IMR-90 (cell line): ENCODE results near the gene PRR36. TPM values are rescaled to one million over a fixed set of nuclear protein-coding genes. Genes with fewer than 3 reads are reported as not detected.

ENCODE experiments used
- ATAC-seq: fragments of 200-7000 bp; cut with Tn5 transposase; 2 replicates; pipeline ENCODE4 v1.9.1; 2020; ENCODE audit warnings: low read depth, mild to moderate bottlenecking, moderate library complexity
- BruUV-seq: library from RNA; stranded (reverse); fragments of 400-500 nt; replicated peaks from 2 replicates; lab custom pipeline; 2021; lab: Mats Ljungman, UMichigan
- CTCF ChIA-PET: fragments of 300-600 bp; formaldehyde crosslinking; extraction: SDS; loops from one replicate; lab custom pipeline; 2021; ENCODE audit warnings: antibody characterized with exemption; lab: Yijun Ruan, JAX
- POLR2A ChIA-PET: fragments of 300-600 bp; sonication (Branson Sonifier 250); formaldehyde crosslinking; loops from one replicate; lab custom pipeline; 2022; ENCODE audit warnings: antibody characterized with exemption; ENCODE audit not compliant: unreplicated experiment; lab: Charles Lee
- DNase-seq: peaks from one replicate; pipeline ENCODE4 v3.0.0; 2013
- H2AFZ ChIP-seq: replicated peaks from 2 replicates; pipeline ENCODE3; 2013; ENCODE audit warnings: low read length, mild to moderate bottlenecking; ENCODE audit not compliant: poor library complexity
- H2AK5ac ChIP-seq: 2 replicates; pipeline ENCODE4 v1.6.1; 2013; ENCODE audit warnings: low read depth, low read length, inconsistent platforms
- H2AK9ac ChIP-seq: replicated peaks from 2 replicates; pipeline ENCODE3; 2013; ENCODE audit warnings: mild to moderate bottlenecking, low read depth, low read length, moderate library complexity; ENCODE audit not compliant: poor library complexity
- H2BK120ac ChIP-seq: 2 replicates; pipeline ENCODE4 v1.6.1; 2013; ENCODE audit warnings: low read depth, low read length, inconsistent platforms
- H2BK15ac ChIP-seq: 3 replicates; pipeline ENCODE4 v1.6.1; 2013; ENCODE audit warnings: low read depth, low read length, inconsistent platforms
- H2BK20ac ChIP-seq: 2 replicates; pipeline ENCODE4 v1.6.1; 2013; ENCODE audit warnings: low read depth, mild to moderate bottlenecking, inconsistent platforms, low read length, moderate library complexity
- H2BK5ac ChIP-seq: 2 replicates; pipeline ENCODE4 v1.6.1; 2013; ENCODE audit warnings: mild to moderate bottlenecking, low read depth, low read length, inconsistent platforms; ENCODE audit not compliant: poor library complexity, severe bottlenecking
- H3K14ac ChIP-seq: replicated peaks from 2 replicates; pipeline ENCODE4 v1.6.1; 2013; ENCODE audit warnings: low read depth, low read length, inconsistent platforms
- H3K18ac ChIP-seq: 2 replicates; pipeline ENCODE4 v1.6.1; 2013; ENCODE audit warnings: low read depth, low read length, control low read depth
- H3K23ac ChIP-seq: 2 replicates; pipeline ENCODE4 v1.6.1; 2013; ENCODE audit warnings: low read depth, low read length, inconsistent platforms
- H3K27ac ChIP-seq: 2 replicates; pipeline ENCODE4 v1.5.1; 2013; ENCODE audit warnings: mild to moderate bottlenecking, control low read depth, low read length; ENCODE audit not compliant: insufficient read depth
- H3K27me3 ChIP-seq: 2 replicates; pipeline ENCODE4 v1.6.1; 2013; ENCODE audit warnings: low read length; ENCODE audit not compliant: control insufficient read depth, insufficient read depth
- H3K36me3 ChIP-seq: 2 replicates; pipeline ENCODE4 v1.6.1; 2013; ENCODE audit warnings: low read length, mixed read lengths; ENCODE audit not compliant: control insufficient read depth, insufficient read depth
- H3K4ac ChIP-seq: 2 replicates; pipeline ENCODE4 v1.6.1; 2013; ENCODE audit warnings: low read depth, low read length, inconsistent platforms
- H3K4me1 ChIP-seq: 2 replicates; pipeline ENCODE4 v1.6.1; 2013; ENCODE audit warnings: low read length, mixed read lengths; ENCODE audit not compliant: control insufficient read depth, insufficient read depth
- H3K4me2 ChIP-seq: 2 replicates; pipeline ENCODE4 v1.6.1; 2013; ENCODE audit warnings: low read depth, mild to moderate bottlenecking, control low read depth, low read length, moderate library complexity
- H3K4me3 ChIP-seq: 2 replicates; pipeline ENCODE4 v1.5.1; 2013; ENCODE audit warnings: low read depth, mild to moderate bottlenecking, control low read depth, low read length, moderate library complexity; ENCODE audit not compliant: insufficient read depth
- H3K56ac ChIP-seq: 2 replicates; pipeline ENCODE4 v1.6.1; 2013; ENCODE audit warnings: low read length, inconsistent platforms; ENCODE audit not compliant: insufficient read depth; ENCODE audit errors: extremely low read depth
- H3K79me1 ChIP-seq, 2 experiments: 2 replicates each; pipeline ENCODE4 v1.6.1; 2013; ENCODE audit warnings: low read length in 2 of 2, inconsistent platforms in 1 of 2, low read depth in 1 of 2
- H3K9ac ChIP-seq: 2 replicates; pipeline ENCODE4 v1.6.1; 2013; ENCODE audit warnings: low read depth, low read length, control low read depth
- H3K9me1 ChIP-seq: 2 replicates; pipeline ENCODE4 v1.6.1; 2013; ENCODE audit warnings: low read length, inconsistent platforms; ENCODE audit not compliant: insufficient read depth
- H3K9me3 ChIP-seq: 2 replicates; pipeline ENCODE4 v1.6.1; 2013; ENCODE audit warnings: low read length; ENCODE audit not compliant: control insufficient read depth, insufficient read depth
- H4K20me1 ChIP-seq: 2 replicates; pipeline ENCODE4 v1.6.1; 2013; ENCODE audit warnings: low read length, inconsistent platforms; ENCODE audit not compliant: insufficient read depth
- H4K5ac ChIP-seq: 2 replicates; pipeline ENCODE4 v1.6.1; 2013; ENCODE audit warnings: mild to moderate bottlenecking, low read depth, low read length, control low read depth
- H4K8ac ChIP-seq, 2 experiments: 2 replicates each; pipeline ENCODE4 v1.6.1; 2013; ENCODE audit warnings: low read depth in 2 of 2, low read length in 2 of 2, control low read depth in 1 of 2, inconsistent platforms in 1 of 2
- H4K91ac ChIP-seq: 2 replicates; pipeline ENCODE4 v1.6.1; 2013; ENCODE audit warnings: low read depth, low read length, inconsistent platforms; ENCODE audit not compliant: insufficient read depth
- BHLHE40 ChIP-seq: fragments of 150-350 bp; IDR thresholded peaks from 2 replicates; pipeline ENCODE4 v1.6.1; 2016; ENCODE audit warnings: mild to moderate bottlenecking, low read depth, low read length
- CEBPB ChIP-seq: IDR thresholded peaks from 2 replicates; pipeline ENCODE4 v1.6.1; 2012; ENCODE audit warnings: low read depth, low read length, improper control_type of control experiment
- CHD1 ChIP-seq: IDR thresholded peaks from 2 replicates; pipeline ENCODE4 v1.6.1; 2012; ENCODE audit warnings: low read depth, low read length, improper control_type of control experiment
- FOS ChIP-seq: fragments of 150-350 bp; IDR thresholded peaks from 2 replicates; pipeline ENCODE4 v1.6.1; 2016; ENCODE audit warnings: low read depth, low read length
- MAFK ChIP-seq: IDR thresholded peaks from 2 replicates; pipeline ENCODE4 v1.6.1; 2012; ENCODE audit warnings: low read depth, low read length, improper control_type of control experiment
- NFE2L2 ChIP-seq: fragments of 150-350 bp; IDR thresholded peaks from 2 replicates; pipeline ENCODE4 v1.6.1; 2016; ENCODE audit warnings: low read depth, mild to moderate bottlenecking, low read length
- POLR2A ChIP-seq: IDR thresholded peaks from 2 replicates; pipeline ENCODE4 v1.6.1; 2012; ENCODE audit warnings: mild to moderate bottlenecking, low read depth, low read length
- RFX5 ChIP-seq: IDR thresholded peaks from 2 replicates; pipeline ENCODE4 v1.8.0; 2012; ENCODE audit warnings: low read depth, mild to moderate bottlenecking, low read length, moderate library complexity
- WGBS, 2 experiments: methylation state at CpG; one replicate each; pipeline versions ENCODE4 v1.1.5 to v1.1.7; 2013; ENCODE audit warnings: missing lambda C conversion rate in 2 of 2; ENCODE audit not compliant: insufficient read length in 1 of 2; ENCODE audit errors: extremely low coverage in 2 of 2; 5-methylcytosine and 5-hydroxymethylcytosine counted together
- dilution Hi-C: fragments of 300-500 bp; cut with HindIII; formaldehyde crosslinking; loops from one replicate; pipeline ENCODE4 v1.14.3; 2018; ENCODE audit warnings: low sequenced_read_pairs; ENCODE audit not compliant: unreplicated experiment
- in situ Hi-C: fragments of 300-500 bp; cut with MboI; formaldehyde crosslinking; loops from 3 replicates; pipeline ENCODE4 v1.14.3; 2019; ENCODE audit warnings: low sequenced_read_pairs, inconsistent platforms, mixed read lengths
- intact Hi-C: fragments of 100-400 bp; cut with micrococcal nuclease; formaldehyde crosslinking; loops from 2 replicates; pipeline ENCODE4 v1.10.0; 2022
- polyA plus RNA-seq, 3 experiments: library from polyadenylated mRNA; depleted of rRNA; stranded (reverse); fragments of >200 nt; gene quantifications; 2 replicates each; pipeline ENCODE4 v1.2.3, GENCODE V29; 2012; ENCODE audit warnings: low replicate concordance in 1 of 3
- total RNA-seq: library from RNA; depleted of rRNA; stranded (reverse); fragments of >200 nt; gene quantifications from 2 replicates; pipeline ENCODE4 v1.2.3, GENCODE V29; 2012
- TF ChIP-seq, protein P1 (sequence below): fragments of 150-350 bp; IDR thresholded peaks from 2 replicates; pipeline ENCODE4 v1.6.1; 2016; ENCODE audit warnings: low read depth, mild to moderate bottlenecking, low read length, moderate library complexity, borderline replicate concordance

Gene PRR36
- total and polyA plus RNA-seq, 2 of the 4 experiments (the other 2 are of a cell fraction), result 0.02 TPM; not detected in 1

DNA sequence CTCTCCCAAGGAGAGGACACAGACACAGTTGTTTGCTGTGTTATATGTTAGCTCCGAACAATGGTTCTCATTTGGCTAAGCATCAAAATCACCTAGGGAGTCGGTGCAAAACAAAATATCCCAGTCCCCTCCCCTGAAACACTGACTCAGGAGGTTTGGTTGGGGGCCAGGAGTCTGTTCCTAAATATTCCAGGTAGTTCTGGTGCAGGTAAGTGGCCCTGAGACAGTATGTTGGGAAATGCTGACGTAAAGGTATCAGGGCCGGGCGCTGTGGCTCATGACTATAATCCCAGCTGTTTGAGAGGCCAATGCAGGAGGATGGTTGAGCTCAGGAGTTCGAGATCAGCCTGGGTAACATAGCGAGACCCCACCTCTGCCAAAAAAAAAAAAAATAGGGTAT lies 27.1 kb upstream of the PRR36 start:
- Histone ChIP-seq H3K18ac (no peak overlapping the region), H2BK120ac (no peak overlapping the region), H2BK20ac (no peak overlapping the region), H2AFZ (no peak overlapping the region), H4K91ac (no peak overlapping the region), H2AK5ac (no peak overlapping the region), H2BK5ac (no peak overlapping the region), H3K27ac (no peak overlapping the region), H3K4me2 (no peak overlapping the region), H4K20me1 (peaks cover 23% of the 10 kb centered on the region), H3K56ac (no peak overlapping the region), H3K23ac (no peak overlapping the region), H4K5ac (no peak overlapping the region), H3K4ac (no peak overlapping the region), H3K4me1 (peaks cover 10% of the 10 kb centered on the region), H4K8ac (no peak overlapping the region), H3K9me1 (peaks cover 11% of the 10 kb centered on the region), H3K9me3 (no peaks in the 10 kb centered on the region), H3K36me3 (peaks cover 20% of the 10 kb centered on the region), H3K27me3 (no peaks in the 10 kb centered on the region), H2BK15ac (no peak overlapping the region), H3K79me1 (peaks cover 14 to 31% of the 10 kb centered on the region in 2 experiments; a peak in 3 of 4 replicates), H3K9ac (no peak overlapping the region), H3K4me3 (no peak overlapping the region), H2AK9ac (no peak overlapping the region), H3K14ac (no peak overlapping the region)
- in situ Hi-C loops, result no loop called here
- WGBS, 2 experiments, result no CpG with 5 or more reads among the region's 7 CpGs
- intact Hi-C loops, result no loop called here
- dilution Hi-C loops, result no loop called here
- DNase-seq, result no peak
- ChIA-PET POLR2A (no interaction called here), CTCF (no interaction called here)
- no TSS peak for BruUV-seq
- no peak for ATAC-seq
- TF ChIP-seq RFX5 (no peak), MAFK (no peak), BHLHE40 (no peak), CHD1 (no peak), POLR2A (no peak), FOS (no peak), CEBPB (no peak), NFE2L2 (no peak)
- TF ChIP-seq, protein P1, sequence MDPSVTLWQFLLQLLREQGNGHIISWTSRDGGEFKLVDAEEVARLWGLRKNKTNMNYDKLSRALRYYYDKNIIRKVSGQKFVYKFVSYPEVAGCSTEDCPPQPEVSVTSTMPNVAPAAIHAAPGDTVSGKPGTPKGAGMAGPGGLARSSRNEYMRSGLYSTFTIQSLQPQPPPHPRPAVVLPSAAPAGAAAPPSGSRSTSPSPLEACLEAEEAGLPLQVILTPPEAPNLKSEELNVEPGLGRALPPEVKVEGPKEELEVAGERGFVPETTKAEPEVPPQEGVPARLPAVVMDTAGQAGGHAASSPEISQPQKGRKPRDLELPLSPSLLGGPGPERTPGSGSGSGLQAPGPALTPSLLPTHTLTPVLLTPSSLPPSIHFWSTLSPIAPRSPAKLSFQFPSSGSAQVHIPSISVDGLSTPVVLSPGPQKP, result no peak
